Chondrocyte (in vitro differentiated cells): Measurements from ENCODE around the gene SLBP. TPM values are rescaled to one million over a fixed set of nuclear protein-coding genes. Genes with fewer than 3 reads are reported as not detected.
A peak's percentile ranks its signal among the peaks of the same experiment; 100 is the strongest.

Experiments used
- DNase-seq: peaks from one replicate; pipeline ENCODE4 v3.0.0; 2021; ENCODE audit warnings: mixed read lengths, low spot score
- H3K27ac Mint-ChIP-seq: one replicate; pipeline ENCODE4 v1.8.0; 2021; ENCODE audit warnings: mild to moderate bottlenecking, moderate library complexity, mixed read lengths; ENCODE audit not compliant: unreplicated experiment
- H3K27me3 Mint-ChIP-seq: 2 replicates; pipeline ENCODE4 v1.8.0; 2021; ENCODE audit warnings: low read depth, mixed read lengths
- H3K36me3 Mint-ChIP-seq: 2 replicates; pipeline ENCODE4 v1.8.0; 2021; ENCODE audit warnings: low read depth, mixed read lengths
- H3K4me1 Mint-ChIP-seq: 2 replicates; pipeline ENCODE4 v1.8.0; 2021; ENCODE audit warnings: low read depth, mild to moderate bottlenecking, mixed read lengths
- H3K4me3 Mint-ChIP-seq: one replicate; pipeline ENCODE4 v1.8.0; 2021; ENCODE audit warnings: mild to moderate bottlenecking, moderate library complexity, mixed read lengths; ENCODE audit not compliant: unreplicated experiment
- H3K9me3 Mint-ChIP-seq: 2 replicates; pipeline ENCODE4 v1.8.0; 2021; ENCODE audit warnings: low read depth, mixed read lengths
- total RNA-seq: library from RNA; stranded (reverse); gene quantifications from 3 replicates; pipeline ENCODE4 v1.2.1, GENCODE V29; 2021
- TF ChIP-seq, protein P1 (sequence below): fragments of 200-600 bp; sonication (generic); IDR thresholded peaks from 2 replicates; pipeline ENCODE4 v1.5.0; 2021; ENCODE audit warnings: antibody characterized with exemption, mild to moderate bottlenecking, moderate library complexity

Gene SLBP
- total RNA-seq, 1 donor from 2014 or later = 48.7 TPM

DNA sequence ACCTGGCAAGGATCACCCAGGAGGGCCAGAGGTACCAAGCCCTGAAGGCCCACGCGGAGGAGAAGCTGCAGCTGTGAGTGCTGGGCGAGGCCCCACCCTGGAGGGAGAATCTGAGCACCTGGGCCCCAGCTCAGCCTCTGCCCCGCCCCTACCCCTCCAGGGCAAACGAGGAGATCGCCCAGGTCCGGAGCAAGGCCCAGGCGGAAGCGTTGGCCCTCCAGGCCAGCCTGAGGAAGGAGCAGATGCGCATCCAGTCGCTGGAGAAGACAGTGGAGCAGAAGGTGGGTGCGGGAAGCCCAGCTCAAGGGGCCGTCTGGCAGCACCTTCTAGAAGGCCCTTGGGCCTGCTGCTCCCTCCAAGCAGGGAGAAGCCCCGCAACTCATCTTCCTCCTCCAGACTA, 32.4 kb upstream of the SLBP start:
- Mint-ChIP-seq H3K4me1 (no peaks in the 10 kb centered on the region), H3K27ac (no peak overlapping the region), H3K9me3 (no peaks in the 10 kb centered on the region), H3K4me3 (no peak overlapping the region), H3K27me3 (no peaks in the 10 kb centered on the region), H3K36me3 (peaks cover 5% of the 10 kb centered on the region)
- TF ChIP-seq, protein P1, sequence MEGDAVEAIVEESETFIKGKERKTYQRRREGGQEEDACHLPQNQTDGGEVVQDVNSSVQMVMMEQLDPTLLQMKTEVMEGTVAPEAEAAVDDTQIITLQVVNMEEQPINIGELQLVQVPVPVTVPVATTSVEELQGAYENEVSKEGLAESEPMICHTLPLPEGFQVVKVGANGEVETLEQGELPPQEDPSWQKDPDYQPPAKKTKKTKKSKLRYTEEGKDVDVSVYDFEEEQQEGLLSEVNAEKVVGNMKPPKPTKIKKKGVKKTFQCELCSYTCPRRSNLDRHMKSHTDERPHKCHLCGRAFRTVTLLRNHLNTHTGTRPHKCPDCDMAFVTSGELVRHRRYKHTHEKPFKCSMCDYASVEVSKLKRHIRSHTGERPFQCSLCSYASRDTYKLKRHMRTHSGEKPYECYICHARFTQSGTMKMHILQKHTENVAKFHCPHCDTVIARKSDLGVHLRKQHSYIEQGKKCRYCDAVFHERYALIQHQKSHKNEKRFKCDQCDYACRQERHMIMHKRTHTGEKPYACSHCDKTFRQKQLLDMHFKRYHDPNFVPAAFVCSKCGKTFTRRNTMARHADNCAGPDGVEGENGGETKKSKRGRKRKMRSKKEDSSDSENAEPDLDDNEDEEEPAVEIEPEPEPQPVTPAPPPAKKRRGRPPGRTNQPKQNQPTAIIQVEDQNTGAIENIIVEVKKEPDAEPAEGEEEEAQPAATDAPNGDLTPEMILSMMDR = no peak
- no peak for DNase-seq

DNA sequence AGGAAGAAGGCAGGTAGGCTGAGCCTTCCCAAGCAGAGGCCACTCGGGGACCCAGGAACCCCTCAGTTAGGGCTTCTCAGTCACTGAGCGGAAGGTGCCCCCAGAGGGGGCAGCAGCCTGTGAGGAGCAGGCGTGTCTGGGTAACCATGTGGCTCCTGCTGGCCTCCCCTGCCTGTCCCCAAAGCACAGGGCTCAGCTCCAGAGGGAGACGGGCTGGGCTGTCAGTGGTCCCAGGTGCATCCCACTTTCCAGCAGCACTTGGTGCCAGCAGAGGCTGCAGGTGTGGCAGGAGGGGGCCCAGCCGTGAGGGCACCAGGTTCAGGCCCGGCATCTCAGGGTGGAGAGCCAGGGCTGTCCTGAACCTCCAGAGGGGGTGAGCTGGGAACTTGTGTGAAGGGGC, 31.9 kb upstream of the SLBP start:
- peaks cover 6% of the 10 kb centered on the region for H3K36me3 Mint-ChIP-seq
- H3K27me3 Mint-ChIP-seq = no peaks in the 10 kb centered on the region
- no peaks in the 10 kb centered on the region for H3K4me1 Mint-ChIP-seq
- no peaks in the 10 kb centered on the region for H3K9me3 Mint-ChIP-seq
- no peak overlapping the region for H3K4me3 Mint-ChIP-seq
- H3K27ac Mint-ChIP-seq = peak overlapping the region; percentile 5
- TF ChIP-seq, protein P1 = no peak
- no peak for DNase-seq

DNA sequence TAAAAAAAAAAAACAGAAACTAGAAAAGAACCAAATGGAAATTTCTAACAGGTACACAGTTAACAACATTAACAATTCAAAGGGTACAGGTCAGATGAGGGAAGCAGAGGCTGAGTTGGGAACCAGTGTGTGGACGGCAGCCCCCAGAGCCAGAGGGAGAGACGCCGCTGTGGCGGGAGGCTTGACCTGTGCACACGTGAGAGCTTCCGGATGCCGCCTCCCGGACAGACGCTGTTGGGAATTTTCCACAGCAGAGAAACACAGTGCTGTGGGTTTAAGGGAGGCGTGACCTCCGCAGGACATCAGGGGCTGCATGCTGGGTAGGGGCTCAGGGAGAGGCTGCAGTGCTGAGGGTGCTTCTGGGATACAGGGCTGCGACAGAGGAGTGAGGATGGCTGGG, 31.4 kb upstream of the SLBP start:
- no peaks in the 10 kb centered on the region for H3K27me3 Mint-ChIP-seq

DNA sequence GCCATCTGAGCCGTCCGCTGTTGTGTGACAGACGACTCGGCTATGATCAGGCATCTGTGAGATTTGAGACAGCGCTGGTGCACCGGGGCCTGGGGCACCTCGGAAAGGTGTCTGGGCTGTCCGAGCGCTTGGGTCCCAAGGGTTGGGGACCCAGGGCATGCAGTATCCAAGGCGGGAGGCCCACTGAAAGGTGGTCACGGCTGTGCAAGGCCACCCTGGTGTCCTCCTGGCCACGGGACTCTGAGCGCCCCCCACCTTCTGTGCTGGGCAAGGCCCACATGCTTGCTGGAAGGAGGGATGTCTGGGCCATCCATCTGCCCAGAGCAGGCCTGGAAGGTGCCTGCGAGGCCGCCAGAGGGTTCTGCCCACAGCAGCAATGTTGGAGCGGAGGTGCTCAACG, 29.1 kb upstream of the SLBP start:
- no peak for DNase-seq
- Mint-ChIP-seq H3K36me3 (peaks cover 19% of the 10 kb centered on the region), H3K4me1 (no peaks in the 10 kb centered on the region)

More for the DNA sequence above, 31.4 kb upstream of the SLBP start:
- Mint-ChIP-seq H3K4me1 (no peaks in the 10 kb centered on the region), H3K4me3 (no peak overlapping the region), H3K36me3 (peaks cover 10% of the 10 kb centered on the region), H3K27ac (peak overlapping the region; percentile 5), H3K9me3 (no peaks in the 10 kb centered on the region)
- TF ChIP-seq, protein P1 = no peak
- DNase-seq = no peak

DNA sequence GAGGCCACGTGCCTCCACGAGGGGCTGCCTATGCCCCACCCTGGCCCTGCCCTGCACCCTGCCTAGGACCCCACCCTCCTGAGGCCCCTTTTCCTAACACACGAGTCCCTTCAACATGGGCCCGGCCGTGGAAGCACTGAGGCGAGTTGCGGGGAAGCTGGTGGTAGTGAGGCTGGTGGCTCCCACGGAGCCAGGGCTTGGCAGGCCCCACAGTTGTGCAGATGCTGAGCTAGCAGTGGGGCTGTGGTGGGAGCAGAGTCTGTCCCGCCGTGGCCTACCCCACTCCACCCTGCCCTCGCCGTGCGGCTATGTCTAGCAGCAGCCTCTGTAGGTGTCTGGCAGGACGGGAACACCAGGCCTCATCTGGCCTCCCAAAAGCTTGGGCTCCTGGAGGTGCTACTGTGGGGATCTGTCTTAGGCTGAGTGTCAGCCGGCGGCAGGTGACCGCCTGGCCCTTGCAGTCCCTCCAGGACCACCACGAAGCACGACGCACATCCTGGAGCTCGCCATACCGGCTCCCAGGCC, 28.0 kb upstream of the SLBP start:
- Mint-ChIP-seq H3K36me3 (peaks cover 19% of the 10 kb centered on the region), H3K4me1 (no peaks in the 10 kb centered on the region), H3K4me3 (no peak overlapping the region), H3K27me3 (no peaks in the 10 kb centered on the region), H3K27ac (no peak overlapping the region), H3K9me3 (no peaks in the 10 kb centered on the region)
- TF ChIP-seq, protein P1 = no peak
- DNase-seq = no peak

More for the DNA sequence above, 29.1 kb upstream of the SLBP start:
- no peak overlapping the region for H3K4me3 Mint-ChIP-seq
- TF ChIP-seq, protein P1 = no peak
- H3K9me3 Mint-ChIP-seq = no peaks in the 10 kb centered on the region
- H3K27ac Mint-ChIP-seq = no peak overlapping the region
- no peaks in the 10 kb centered on the region for H3K27me3 Mint-ChIP-seq
